ENCODE data around the gene ANKRD44.

DNA sequence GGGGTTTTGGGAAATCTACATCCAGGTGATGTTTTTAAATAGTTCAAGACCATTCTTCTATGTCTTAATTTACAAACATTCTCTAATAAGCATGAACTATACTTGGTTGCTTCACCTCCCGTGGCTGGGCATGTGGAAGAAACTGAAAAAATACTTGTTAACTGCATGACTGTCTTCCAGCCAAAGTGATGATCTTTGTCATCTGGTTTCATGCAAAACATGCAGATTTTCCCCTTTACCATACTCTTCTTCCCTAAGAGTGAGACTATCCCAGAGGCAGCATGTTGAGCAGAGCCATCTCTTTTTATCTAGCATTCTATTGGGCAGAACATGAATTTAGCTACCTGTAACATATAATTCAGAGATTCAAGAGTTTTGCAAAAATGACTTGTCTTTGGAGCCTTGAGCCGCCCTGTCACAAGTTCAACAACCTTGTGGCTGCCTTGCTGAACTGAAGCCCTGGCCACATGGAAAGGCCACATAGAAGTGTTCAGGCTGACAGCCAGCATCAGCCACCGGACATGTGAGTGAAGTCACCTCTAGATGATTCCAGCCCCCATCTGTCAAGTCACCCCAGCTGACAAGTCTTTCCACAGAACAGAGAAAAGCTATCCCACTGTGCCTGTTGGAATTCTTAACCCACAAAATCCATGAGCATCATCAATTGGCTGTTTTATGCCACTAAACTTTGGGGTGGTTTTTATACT is 142.8 kb downstream of the ANKRD44 start:
- TF ChIP-seq, protein P1, sequence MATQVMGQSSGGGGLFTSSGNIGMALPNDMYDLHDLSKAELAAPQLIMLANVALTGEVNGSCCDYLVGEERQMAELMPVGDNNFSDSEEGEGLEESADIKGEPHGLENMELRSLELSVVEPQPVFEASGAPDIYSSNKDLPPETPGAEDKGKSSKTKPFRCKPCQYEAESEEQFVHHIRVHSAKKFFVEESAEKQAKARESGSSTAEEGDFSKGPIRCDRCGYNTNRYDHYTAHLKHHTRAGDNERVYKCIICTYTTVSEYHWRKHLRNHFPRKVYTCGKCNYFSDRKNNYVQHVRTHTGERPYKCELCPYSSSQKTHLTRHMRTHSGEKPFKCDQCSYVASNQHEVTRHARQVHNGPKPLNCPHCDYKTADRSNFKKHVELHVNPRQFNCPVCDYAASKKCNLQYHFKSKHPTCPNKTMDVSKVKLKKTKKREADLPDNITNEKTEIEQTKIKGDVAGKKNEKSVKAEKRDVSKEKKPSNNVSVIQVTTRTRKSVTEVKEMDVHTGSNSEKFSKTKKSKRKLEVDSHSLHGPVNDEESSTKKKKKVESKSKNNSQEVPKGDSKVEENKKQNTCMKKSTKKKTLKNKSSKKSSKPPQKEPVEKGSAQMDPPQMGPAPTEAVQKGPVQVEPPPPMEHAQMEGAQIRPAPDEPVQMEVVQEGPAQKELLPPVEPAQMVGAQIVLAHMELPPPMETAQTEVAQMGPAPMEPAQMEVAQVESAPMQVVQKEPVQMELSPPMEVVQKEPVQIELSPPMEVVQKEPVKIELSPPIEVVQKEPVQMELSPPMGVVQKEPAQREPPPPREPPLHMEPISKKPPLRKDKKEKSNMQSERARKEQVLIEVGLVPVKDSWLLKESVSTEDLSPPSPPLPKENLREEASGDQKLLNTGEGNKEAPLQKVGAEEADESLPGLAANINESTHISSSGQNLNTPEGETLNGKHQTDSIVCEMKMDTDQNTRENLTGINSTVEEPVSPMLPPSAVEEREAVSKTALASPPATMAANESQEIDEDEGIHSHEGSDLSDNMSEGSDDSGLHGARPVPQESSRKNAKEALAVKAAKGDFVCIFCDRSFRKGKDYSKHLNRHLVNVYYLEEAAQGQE (IDR thresholded peaks at IDR 0.05; ENCODE audit: insufficient read depth in 1 of 2, low read depth in 2 of 2, low read length in 2 of 2), result no peak
- TF ChIP-seq TAF1 (IDR thresholded peaks at IDR 0.05; ENCODE audit: borderline replicate concordance, insufficient read depth, low read length), result no peak

All from PFSK-1 (cell line).